Activated B cell treated with CpG ODN at 0.5 μM for 24 hours (primary cell): ENCODE results near the gene DLG2. TPM values are rescaled to one million over a fixed set of nuclear protein-coding genes. Genes with fewer than 3 reads are reported as not detected.
"Not testable (repeated sequence)": the region's sequence is repeated elsewhere in the genome, so short reads cannot be mapped to it uniquely, and the experiment has no call there.

ENCODE experiments used
- ATAC-seq: fragments of 200-7000 bp; cut with Tn5 transposase; one replicate; pipeline ENCODE4 v1.10.0; 2021; ENCODE audit warnings: low read depth, mild to moderate bottlenecking, moderate library complexity
- CTCF ChIA-PET: fragments of 350-600 bp; sonication (Branson Sonifier 250); formaldehyde crosslinking; loops from one replicate; lab custom pipeline; 2021; ENCODE audit warnings: antibody characterized with exemption; lab: Charles Lee
- POLR2A ChIA-PET: fragments of 350-600 bp; sonication (Branson Sonifier 250); formaldehyde crosslinking; loops from one replicate; lab custom pipeline; 2021; ENCODE audit warnings: antibody characterized with exemption; lab: Charles Lee
- DNase-seq: peaks from one replicate; pipeline ENCODE4 v3.0.0; 2022
- H3K27ac Mint-ChIP-seq: one replicate; pipeline ENCODE4 v1.8.0; 2020; ENCODE audit warnings: mixed read lengths
- H3K27me3 Mint-ChIP-seq: one replicate; pipeline ENCODE4 v1.8.0; 2021; ENCODE audit warnings: mixed read lengths
- H3K36me3 Mint-ChIP-seq: one replicate; pipeline ENCODE4 v1.8.0; 2021; ENCODE audit warnings: low read depth, mixed read lengths
- H3K4me1 Mint-ChIP-seq: one replicate; pipeline ENCODE4 v1.8.0; 2021; ENCODE audit warnings: mixed read lengths
- H3K4me3 Mint-ChIP-seq: one replicate; pipeline ENCODE4 v1.8.0; 2020; ENCODE audit warnings: mild to moderate bottlenecking, mixed read lengths
- H3K9me3 Mint-ChIP-seq: one replicate; pipeline ENCODE4 v1.8.0; 2020; ENCODE audit warnings: mixed read lengths
- CTCF ChIP-seq: fragments of 200-600 bp; IDR thresholded peaks from one replicate; pipeline ENCODE4 v1.8.0; 2022; ENCODE audit warnings: antibody characterized with exemption, mild to moderate bottlenecking
- intact Hi-C: fragments of 100-400 bp; cut with micrococcal nuclease; formaldehyde crosslinking; loops from one replicate; pipeline ENCODE4 v1.15.1; 2024
- total RNA-seq: library from RNA; stranded (reverse); gene quantifications from 2 replicates; pipeline ENCODE4 v1.2.3, GENCODE V29; 2022

The DLG2 gene
- total RNA-seq, 1 donor from 2014 or later = 2.7 TPM

GRCh38 chr11:85359859-85360258, 267.3 kb downstream of the DLG2 start:
- Mint-ChIP-seq H3K27ac (no peak overlapping the region), H3K4me3 (no peak overlapping the region), H3K4me1 (no peaks in the 10 kb centered on the region), H3K27me3 (no peaks in the 10 kb centered on the region), H3K36me3 (no peaks in the 10 kb centered on the region), H3K9me3 (no peaks in the 10 kb centered on the region)
- intact Hi-C loops = no loop called here
- ChIA-PET POLR2A (no interaction called here), CTCF (no interaction called here)
- DNase-seq (no peak), ATAC-seq (no peak)
- TF ChIP-seq CTCF = no peak

- intact Hi-C loops = no loop called here
- ATAC-seq = no peak
- Mint-ChIP-seq H3K27ac (no peak overlapping the region), H3K4me3 (no peak overlapping the region), H3K9me3 (no peaks in the 10 kb centered on the region), H3K27me3 (no peaks in the 10 kb centered on the region), H3K4me1 (peaks cover 11% of the 10 kb centered on the region), H3K36me3 (no peaks in the 10 kb centered on the region)
- POLR2A ChIA-PET = no interaction called here
- DNase-seq = no peak
- CTCF ChIA-PET = no interaction called here
- no peak for TF ChIP-seq CTCF
Measured at GRCh38 chr11:85355921-85356320, 271.2 kb downstream of the DLG2 start.

GRCh38 chr11:85349539-85349938, 277.6 kb downstream of the DLG2 start:
- peaks cover 12% of the 10 kb centered on the region for H3K4me1 Mint-ChIP-seq
- H3K27me3 Mint-ChIP-seq, H3K9me3 Mint-ChIP-seq, H3K36me3 Mint-ChIP-seq, DNase-seq, intact Hi-C loops, POLR2A ChIA-PET, H3K27ac Mint-ChIP-seq, ATAC-seq, H3K4me3 Mint-ChIP-seq, CTCF ChIA-PET: not testable (repeated sequence)

- Mint-ChIP-seq H3K4me3 (no peak overlapping the region), H3K27me3 (no peaks in the 10 kb centered on the region), H3K9me3 (no peaks in the 10 kb centered on the region), H3K4me1 (peaks cover 12% of the 10 kb centered on the region), H3K36me3 (no peaks in the 10 kb centered on the region), H3K27ac (no peak overlapping the region)
- CTCF ChIA-PET = no interaction called here
- POLR2A ChIA-PET = no interaction called here
- intact Hi-C loops = no loop called here
- ATAC-seq = no peak
- DNase-seq = no peak
- no peak for TF ChIP-seq CTCF
Measured at GRCh38 chr11:85348945-85349344, 278.2 kb downstream of the DLG2 start.

- intact Hi-C loops = no loop called here
- Mint-ChIP-seq H3K36me3 (no peaks in the 10 kb centered on the region), H3K27ac (no peak overlapping the region), H3K9me3 (no peaks in the 10 kb centered on the region), H3K4me3 (no peak overlapping the region), H3K4me1 (peaks cover 12% of the 10 kb centered on the region), H3K27me3 (no peaks in the 10 kb centered on the region)
- ChIA-PET POLR2A (no interaction called here), CTCF (no interaction called here)
- TF ChIP-seq CTCF = no peak
- ATAC-seq = no peak
- no peak for DNase-seq
Measured at GRCh38 chr11:85347291-85347690, 279.9 kb downstream of the DLG2 start.

- Mint-ChIP-seq H3K4me1 (peaks cover 7% of the 10 kb centered on the region), H3K9me3 (peaks cover under 1% of the 10 kb centered on the region), H3K36me3 (no peaks in the 10 kb centered on the region), H3K4me3 (no peak overlapping the region), H3K27ac (no peak overlapping the region), H3K27me3 (no peaks in the 10 kb centered on the region)
- ChIA-PET CTCF (no interaction called here), POLR2A (no interaction called here)
- DNase-seq (no peak), ATAC-seq (no peak)
- intact Hi-C loops = no loop called here
- no peak for TF ChIP-seq CTCF
Measured at GRCh38 chr11:85346484-85346883, 280.7 kb downstream of the DLG2 start.

GRCh38 chr11:85340846-85341245, 286.3 kb downstream of the DLG2 start:
- H3K27me3 Mint-ChIP-seq, ATAC-seq, H3K4me1 Mint-ChIP-seq, intact Hi-C loops, H3K27ac Mint-ChIP-seq, H3K4me3 Mint-ChIP-seq, POLR2A ChIA-PET, CTCF ChIA-PET, H3K36me3 Mint-ChIP-seq, H3K9me3 Mint-ChIP-seq, DNase-seq: not testable (repeated sequence)
